Frontal cortex (tissue), 4 donors: ENCODE results near the gene OXSR1. TPM values are rescaled to one million over a fixed set of nuclear protein-coding genes. Genes with fewer than 3 reads are reported as not detected.
A peak's percentile ranks its signal among the peaks of the same experiment; 100 is the strongest.

ENCODE experiments used
- DNase-seq, 2 donors: peaks; one replicate each; pipeline ENCODE4 v3.0.0; 2012; ENCODE audit warnings: low spot score in 2 of 2
- FAIRE-seq: peaks from 2 replicates; lab custom pipeline; 2012; peaks lifted over from hg19 to GRCh38; lab: Jason Lieb, UNC
- total RNA-seq: library from RNA; depleted of rRNA; stranded (reverse); fragments of >200 nt; gene quantifications from one replicate; pipeline ENCODE4 v1.2.3, GENCODE V29; 2014
- donor health status: control.
- donor health status: control.
- donor health status: control.

The OXSR1 gene
- total RNA-seq = 51.0 TPM

DNA sequence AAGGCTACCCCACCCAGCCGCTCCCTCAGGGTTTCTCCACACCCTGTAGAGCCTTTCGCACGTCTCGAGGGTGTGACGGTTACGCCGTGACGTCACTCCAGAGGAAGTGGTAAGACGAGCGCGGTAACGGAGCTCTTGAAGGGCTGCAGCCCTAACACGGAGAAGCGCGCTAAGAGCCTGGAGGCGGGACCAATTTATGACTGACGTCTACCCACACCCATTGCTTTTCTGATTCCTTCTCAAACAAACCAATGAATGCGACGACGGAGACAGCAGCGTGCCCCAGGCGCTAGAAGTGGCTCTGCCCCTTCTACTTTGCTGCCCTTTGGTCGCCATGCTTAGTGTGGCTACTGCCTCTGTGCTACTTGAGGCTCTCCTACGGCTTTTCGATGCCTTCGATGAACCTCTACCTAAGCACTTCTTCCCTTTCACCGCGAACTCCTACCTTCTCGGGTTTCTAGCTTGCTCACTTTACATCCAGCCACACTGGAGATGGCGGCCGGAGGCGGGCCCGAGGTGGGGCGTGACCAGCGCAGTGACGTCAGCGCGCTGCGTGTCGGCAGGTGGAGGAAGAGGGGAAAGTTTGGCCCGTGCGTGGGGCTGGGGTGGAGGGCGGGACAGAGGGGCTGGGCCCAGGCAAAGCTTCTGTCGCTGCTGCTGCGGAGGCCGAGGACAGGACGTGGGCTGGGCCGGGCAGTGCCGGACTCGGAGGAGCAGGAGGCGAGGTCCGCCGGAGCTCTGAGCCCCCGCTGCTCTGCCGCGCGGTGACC lies at the start of gene OXSR1:
OXSR1 (plus strand) TSS at position 586 of the 770 bp plus-strand sequence. CDS start 340 bp downstream, outside the sequence.
- peak; percentile 94 to 96 for DNase-seq
- peak; percentile 74 for FAIRE-seq

DNA sequence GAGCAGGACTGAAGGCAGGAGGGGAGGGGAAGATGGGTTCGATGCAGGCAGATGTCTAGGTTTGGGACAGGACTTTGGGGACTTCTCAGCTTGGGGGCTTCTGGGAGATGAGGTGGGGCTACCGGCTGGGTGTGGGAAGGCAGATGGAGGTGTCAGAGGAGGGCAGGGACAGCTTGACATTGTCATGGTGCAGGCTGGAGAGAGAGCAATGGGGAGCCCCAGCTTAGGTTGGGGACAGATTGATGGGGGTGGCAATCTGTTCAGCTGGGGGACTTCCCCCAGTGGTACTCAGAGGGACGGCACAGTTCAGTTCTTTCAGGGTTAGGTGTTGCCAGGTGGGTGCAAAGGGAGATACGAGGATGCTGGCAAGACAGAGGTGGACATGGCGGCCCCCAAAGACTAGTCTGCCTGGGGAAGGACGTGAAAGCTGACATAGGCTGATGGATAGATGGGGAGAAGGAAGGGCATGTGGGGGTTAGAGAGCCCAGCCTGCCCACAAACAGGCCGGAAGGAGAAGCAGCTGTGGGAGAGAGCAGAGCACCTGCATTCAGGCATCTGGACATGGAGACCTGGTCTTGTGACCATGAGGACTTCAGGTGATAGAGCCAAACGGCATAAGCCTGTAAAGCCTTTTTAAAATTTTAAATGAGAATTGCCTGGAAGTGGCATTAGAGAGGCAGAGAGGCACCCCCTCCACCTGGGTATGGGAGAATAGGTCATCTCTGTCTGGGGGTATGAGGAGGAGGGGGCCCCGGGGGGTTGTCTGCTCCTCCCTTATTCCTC lies 49.5 kb upstream of the OXSR1 start:
- no peak for DNase-seq
- FAIRE-seq = no peak

DNA sequence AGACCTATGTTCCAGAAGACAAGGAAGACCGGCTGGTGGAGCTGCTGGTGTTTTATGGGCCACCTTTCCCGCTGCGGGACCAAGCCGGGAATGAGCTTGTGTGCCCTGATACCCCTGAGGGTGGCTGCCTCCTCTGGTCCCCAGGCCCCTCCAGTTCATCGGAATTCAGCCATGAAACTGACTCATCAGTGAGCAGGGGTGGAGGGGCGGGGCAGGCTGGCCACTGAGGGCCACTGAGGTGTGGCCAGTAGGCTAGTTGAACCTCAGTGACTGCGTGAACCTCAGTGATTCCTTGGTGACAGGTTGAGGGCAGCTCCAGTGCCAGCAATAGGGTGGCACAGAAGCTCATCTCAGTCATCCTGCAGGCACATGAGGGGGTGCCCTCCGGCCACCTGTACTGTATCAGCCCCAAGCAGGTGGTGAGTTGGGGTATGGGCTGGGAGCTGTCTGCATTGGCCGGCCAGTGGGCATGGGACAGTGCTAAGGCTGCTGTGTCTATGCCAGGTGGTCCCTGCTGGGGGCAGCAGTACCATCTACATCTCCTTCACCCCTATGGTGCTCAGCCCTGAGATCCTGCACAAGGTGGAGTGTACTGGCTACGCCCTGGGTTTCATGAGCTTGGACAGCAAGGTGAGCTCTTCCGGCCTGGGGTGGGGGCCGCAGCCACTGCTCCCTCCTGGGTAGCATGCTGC lies 48.7 kb upstream of the OXSR1 start:
- no peak for DNase-seq
- FAIRE-seq = no peak

DNA sequence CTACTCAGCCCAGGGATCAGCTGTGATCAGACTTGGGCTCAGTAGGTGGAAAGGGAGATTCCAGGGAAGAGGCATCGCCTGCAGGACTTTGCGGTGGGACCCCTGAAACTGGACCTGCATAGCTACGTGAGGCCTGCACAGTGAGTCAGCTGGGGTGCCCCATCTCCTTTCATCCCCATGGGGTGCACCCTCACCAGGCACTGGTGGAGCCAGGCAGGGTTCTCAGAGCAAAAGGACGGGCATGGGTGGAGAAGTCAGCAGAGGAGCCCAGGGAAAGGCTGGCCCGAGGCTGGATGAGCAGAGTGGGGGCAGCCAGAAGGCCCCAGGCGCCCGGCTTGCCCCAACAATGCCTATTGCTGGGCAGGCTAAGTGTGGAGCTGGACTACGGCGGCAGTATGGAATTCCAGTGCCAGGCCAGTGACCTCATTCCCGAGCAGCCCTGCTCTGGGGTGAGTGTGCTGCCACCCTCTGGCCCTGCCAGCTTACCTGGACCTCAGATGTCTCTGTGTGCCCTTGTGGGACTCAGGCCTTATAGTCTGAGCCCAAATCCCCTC lies 48.1 kb upstream of the OXSR1 start:
- FAIRE-seq = no peak

DNA sequence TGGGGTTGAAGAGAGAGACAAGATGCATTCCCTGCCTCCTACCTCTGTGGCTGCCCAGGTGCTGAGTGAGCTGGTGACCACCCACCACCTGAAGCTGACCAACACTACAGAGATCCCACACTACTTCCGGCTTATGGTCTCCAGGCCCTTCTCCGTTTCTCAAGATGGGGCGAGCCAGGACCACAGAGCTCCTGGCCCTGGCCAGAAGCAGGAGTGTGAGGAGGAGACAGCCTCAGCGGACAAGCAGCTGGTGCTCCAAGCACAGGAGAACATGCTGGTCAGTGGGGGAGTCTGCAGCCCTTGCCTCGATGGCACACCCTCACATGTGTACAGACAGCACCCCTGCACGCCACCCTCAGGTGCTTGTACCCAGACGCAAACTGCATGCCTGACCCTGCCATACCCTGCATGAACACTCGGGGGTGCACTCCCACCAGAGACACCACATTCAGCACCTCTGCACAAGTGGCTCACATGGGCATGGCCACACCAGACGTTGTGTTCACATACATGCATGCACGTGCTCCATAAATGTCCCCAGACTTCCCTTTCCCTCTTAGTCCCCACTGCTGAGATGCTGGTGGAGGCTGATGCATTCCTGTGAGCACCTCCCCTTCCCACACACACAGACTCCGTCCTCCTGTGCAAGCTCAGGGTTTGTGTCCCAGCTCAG lies 47.5 kb upstream of the OXSR1 start:
- no peak for FAIRE-seq
- peak in 1 of 2 donors; percentile 58 for DNase-seq

More for the DNA sequence above, 48.1 kb upstream of the OXSR1 start:
- no peak for DNase-seq

DNA sequence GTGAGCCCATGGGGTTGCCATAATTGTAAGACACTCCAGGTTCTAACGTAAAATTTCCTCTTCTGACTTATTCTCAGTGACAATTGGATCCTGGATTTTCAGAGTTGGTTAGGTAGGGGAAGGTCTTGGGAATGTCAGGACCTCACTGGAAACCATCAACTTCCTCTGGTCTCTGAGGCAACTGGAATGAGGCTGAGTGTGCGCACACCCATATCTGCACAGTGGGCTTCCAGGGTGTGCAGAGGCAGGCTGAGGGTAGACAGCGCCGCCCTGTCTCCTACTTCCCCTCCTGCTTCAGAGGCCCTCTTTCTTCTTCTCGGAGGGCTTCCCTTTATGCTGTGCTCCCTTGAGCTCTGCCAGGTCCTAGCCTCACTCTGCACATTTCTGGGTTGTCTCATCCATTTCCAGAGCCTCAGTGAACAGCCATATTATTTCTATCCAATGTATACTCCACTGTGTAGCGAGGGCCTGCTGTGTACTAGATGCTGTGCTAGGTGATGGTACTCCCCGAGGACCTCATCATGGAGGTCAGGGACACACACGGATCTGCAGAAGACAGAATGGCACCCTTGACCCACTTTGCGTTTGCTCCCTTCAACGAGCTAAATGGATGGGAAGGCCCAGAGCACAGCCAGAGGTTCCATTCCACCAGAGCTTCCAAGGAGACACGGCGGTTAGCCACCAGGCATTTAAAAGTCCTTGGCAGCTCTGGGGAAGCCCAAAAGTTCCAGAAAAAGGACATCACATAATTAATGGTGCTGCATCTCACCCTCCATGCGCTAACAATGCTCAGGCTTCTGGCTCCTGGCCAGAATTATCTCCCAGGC lies 46.7 kb upstream of the OXSR1 start:
- DNase-seq (no peak), FAIRE-seq (no peak)

DNA sequence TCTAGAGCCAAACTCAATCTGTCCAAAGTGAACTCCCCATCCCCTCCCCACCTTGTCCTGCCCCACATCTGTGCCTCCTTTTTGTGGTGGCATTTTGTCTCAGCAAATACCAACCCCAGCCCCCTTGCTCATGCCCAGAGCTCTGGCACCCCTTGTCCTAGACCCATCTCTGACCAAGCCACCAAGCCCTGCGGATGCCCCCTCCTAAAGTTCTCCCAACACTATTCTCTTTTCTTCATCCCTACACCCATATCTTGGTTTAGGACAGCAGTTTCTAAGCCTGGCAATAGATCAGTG lies 46.1 kb upstream of the OXSR1 start:
- no peak for FAIRE-seq
- no peak for DNase-seq

DNA sequence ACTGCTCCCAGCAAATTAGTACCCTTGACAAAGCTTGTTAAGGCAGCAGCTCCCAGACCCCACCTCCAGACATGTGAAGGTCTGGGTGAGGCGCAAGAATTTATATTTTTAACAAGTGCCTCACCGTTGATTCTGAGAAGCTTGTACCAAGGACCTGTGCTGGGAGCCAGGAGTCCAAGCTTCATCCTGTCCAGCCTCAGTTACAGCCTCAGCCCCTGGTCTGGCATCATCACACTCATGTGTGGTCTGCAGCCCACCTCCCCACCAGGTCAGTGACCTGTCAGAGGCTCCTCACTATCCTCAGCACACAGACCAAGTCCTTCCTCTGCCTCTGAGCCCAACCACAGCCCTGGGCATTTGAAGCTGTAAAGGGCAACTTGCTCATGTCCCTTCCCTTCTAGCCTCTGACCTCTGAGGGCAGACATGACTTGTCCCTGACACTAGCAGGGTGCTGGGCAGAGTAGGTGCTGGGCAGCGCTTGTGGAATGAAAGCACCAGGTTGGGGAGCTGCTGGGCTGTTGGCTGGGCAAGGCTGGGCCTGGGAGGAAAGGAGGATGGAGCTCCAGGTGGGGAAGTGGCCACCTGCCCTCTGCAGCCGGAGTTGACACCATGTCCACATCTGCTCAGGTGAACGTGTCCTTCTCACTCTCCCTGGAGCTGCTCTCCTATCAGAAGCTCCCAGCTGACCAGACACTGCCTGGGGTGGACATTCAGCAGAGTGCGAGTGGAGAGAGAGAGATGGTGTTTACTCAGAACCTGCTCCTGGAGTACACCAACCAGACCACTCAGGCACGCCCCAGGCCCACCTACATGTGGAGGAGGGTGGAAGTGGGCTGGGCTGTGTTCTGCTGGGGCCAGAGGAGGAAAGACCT lies 45.3 kb upstream of the OXSR1 start:
- FAIRE-seq = no peak
- no peak for DNase-seq

DNA sequence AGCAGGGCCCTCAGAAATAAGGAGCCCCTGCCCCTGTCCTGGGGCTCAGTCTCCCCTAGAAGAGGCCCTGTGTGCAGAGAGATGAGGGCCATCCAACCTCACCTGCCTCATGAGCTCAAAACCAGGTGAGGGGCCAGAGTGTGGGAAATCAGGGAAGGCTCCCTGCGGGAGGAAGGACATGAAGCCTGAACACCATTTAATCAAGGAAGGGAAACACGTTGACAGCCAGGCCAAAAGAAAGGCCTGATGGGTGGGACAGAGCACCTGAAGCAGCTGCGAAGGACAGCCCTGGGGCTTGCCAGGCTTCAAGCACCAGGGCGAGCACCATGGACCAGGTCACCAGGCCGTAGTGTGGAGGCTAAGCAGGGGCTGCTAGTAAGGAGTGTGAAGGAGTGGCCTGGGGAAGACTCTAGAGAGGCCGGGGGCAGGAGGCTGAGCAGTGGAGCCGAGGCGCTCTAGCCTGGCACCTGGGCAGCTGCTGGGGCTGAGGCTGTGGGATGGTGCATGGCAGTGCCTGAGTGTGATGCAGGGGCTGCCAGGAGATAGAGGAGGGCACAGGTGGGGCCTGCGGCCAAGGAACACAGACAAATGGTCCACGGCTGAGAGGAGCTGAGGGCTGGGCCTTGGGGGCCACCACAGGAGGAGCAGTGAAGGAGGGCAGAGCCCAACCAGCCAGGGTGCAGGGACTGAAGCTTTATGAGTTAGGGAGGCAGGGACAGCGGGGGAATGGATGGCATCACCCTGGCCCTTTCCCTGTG lies 44.5 kb upstream of the OXSR1 start:
- FAIRE-seq = no peak
- no peak for DNase-seq

DNA sequence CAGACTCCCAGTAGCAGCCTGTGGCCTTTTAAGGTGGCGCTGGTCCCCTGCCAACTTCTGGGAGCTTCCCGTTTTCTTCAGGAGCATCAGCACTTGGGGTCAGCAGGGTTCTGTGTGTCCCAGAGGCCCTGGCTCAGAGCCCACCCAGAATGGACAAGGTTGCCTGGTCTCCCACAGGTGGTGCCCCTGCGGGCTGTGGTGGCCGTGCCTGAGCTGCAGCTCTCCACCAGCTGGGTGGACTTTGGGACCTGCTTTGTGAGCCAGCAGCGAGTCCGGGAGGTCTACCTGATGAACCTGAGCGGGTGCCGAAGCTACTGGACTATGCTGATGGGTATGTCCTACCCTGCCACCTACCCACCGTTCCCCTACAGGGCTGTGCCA lies 43.9 kb upstream of the OXSR1 start:
- FAIRE-seq (no peak), DNase-seq (no peak)

DNA sequence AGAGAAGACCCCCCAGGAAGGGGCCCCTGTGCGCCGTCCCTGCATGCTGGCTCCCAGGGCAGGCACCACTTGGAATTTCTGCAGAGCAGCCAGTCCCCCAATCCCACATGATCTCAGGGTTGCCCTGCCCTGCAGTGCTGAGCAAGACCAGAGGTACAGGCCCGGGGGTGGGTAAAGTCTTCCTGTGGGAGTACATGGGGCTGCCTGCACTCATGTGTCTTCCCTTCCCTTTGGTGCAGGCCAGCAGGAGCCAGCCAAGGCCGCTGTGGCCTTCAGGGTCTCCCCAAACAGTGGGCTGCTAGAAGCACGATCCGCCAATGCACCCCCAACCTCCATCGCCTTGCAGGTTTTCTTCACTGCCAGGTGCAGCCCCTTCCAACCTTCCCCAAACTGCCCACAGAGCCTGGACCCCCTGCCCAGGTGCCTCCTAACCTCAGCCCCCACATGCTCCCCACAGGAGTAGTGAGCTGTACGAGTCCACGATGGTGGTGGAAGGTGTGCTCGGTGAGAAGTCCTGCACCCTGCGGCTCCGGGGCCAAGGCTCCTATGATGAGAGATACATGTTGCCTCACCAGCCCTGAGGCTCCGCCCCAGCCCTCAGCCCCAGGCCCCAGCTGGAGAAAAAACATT lies 43.4 kb upstream of the OXSR1 start:
- no peak for DNase-seq
- no peak for FAIRE-seq

DNA sequence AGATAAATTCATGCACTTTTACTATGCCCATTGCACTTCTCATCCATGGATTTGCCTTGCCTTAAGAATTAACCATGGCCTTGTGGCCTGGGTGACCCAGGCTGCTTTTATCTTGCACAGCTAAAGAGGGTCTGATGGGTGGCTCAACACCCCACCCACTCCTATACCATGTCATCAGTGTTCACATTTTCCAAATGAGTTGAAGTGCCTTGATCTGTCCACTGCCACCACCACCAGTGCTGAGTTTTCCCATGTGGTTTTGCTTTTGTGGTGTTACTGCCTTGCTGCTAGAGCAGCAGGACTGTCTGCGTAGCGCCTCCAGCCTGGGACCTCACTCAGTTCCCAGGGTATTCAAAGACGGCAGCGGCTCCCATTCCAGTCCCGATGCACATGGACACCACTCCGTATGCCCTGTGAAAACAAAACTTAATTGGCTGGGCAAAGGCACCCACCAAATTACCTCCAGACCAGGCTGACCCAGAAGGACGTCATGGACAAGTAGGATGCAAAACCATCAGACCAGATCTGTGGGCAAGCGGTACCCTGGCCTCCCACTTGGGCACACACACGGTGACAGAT lies 42.5 kb upstream of the OXSR1 start:
- FAIRE-seq = no peak
- no peak for DNase-seq

DNA sequence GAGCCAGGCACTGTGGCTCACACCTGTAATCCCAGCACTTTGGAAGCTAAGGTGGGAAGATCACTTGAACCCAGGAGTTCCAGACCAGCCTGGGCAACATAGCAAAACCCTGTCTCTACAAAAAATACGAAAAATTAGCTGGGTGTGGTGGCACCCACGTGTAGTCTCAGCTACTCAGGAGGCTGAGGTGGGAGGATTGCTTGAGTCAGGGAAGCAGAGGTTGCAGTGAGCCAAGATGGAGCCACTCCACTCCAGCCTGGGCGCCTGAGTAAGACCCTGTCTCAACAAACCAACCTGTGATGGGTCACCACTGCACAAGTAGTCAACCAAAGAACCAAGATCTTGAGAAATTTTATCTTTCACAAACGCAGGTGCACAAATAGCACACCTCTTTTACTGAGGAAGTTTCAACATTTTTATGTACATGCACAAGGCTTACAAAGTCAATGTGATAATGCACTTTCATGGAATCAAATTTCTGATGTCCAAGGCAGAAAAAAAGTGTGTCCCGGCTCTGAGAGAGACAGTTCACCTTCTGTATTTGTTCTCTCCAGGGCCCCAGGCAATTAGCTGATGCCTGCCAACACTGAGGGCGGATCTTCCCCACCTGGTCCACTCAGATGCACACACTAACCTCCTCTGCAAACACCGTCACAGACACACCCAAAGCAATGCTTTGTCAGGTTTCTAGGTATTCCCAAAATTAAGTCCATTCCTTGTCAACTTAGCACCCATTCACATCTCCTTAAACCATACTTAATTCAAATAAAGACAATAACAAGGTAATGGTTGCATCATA lies 40.8 kb upstream of the OXSR1 start:
- DNase-seq (no peak), FAIRE-seq (no peak)

DNA sequence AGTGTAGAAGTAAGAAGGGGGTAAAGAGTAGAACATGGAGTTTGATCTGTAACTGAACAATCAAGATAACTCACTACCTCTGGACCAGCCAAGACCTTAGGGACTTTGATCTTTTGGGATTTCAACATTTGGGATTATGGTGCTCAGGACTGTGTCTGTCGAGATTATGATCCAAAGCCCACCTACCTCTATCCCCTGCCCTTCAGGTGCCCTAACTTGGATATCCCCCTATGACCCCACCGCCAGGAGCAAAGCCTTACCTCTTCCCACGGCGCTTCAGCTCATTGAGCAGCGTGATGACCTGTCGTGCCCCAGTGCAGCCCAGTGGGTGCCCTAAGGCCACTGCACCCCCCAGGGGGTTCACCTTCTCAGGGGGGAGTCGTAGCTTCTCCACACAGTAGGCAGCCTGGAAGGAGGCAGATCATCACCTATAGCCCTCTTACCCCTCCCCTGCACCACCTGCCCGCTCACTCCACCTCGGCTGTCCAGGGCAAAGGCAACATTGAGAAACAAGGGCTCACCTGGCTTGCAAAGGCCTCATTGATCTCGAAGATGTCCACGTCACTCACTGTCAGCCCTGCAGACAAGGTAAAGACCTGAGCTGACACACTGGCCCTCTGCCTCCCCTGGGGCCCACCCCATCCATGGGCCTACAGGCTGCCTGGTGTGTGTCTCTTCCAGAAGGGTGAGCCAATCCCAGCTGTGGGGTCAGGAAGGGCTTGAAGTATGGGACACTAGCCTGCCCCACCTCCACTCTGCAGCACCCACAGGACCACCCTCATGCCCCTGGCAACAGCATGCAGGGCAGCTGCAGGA lies 39.8 kb upstream of the OXSR1 start:
- FAIRE-seq = no peak
- no peak for DNase-seq
